HEK293 (cell line): ENCODE data around the gene SNX8.
"Not testable (repeated sequence)": the region's sequence is repeated elsewhere in the genome, so short reads cannot be mapped to it uniquely, and the experiment has no call there.

Experiments used
- CTCF ChIA-PET: fragments of 350-600 bp; formaldehyde crosslinking; extraction: SDS; loops from one replicate; lab custom pipeline; 2021; ENCODE audit warnings: antibody characterized with exemption; lab: Yijun Ruan, JAX
- POLR2A ChIA-PET: fragments of 300-600 bp; formaldehyde crosslinking; extraction: SDS; loops from one replicate; lab custom pipeline; 2020; ENCODE audit warnings: antibody characterized with exemption, inconsistent platforms; lab: Yijun Ruan, JAX
- H3K27ac ChIP-seq: fragments of 200-500 bp; sonication (Bioruptor generic); 2 replicates; pipeline ENCODE4 v1.5.1; 2014; ENCODE audit warnings: low read depth, low read length, control low read depth, inconsistent platforms; ENCODE audit errors: extremely low read depth
- H3K36me3 ChIP-seq, 2 experiments: fragments of 200-500 bp in 1 of 2; sonication (Bioruptor generic) in 1 of 2; 1 replicate in 1 of 2; 2 replicates in 1 of 2; pipeline ENCODE4 v1.5.1; 2014 to 2017; ENCODE audit warnings: inconsistent platforms in 2 of 2, low read length in 2 of 2; ENCODE audit not compliant: control insufficient read depth in 2 of 2, insufficient read depth in 1 of 2
- H3K4me1 ChIP-seq: fragments of 200-500 bp; sonication (Bioruptor generic); 2 replicates; pipeline ENCODE4 v1.5.1; 2014; ENCODE audit warnings: mild to moderate bottlenecking, low read length, inconsistent platforms; ENCODE audit not compliant: control insufficient read depth, insufficient read depth
- H3K4me3 ChIP-seq: 2 replicates; pipeline ENCODE4 v1.5.1; 2011; ENCODE audit warnings: low read depth, mild to moderate bottlenecking, control low read depth, low read length, moderate library complexity
- H3K9me3 ChIP-seq: fragments of 200-500 bp; sonication (Bioruptor generic); 2 replicates; pipeline ENCODE4 v1.5.1; 2014; ENCODE audit warnings: low read depth, low read length, inconsistent platforms; ENCODE audit not compliant: control insufficient read depth, insufficient read depth
- GLI4 ChIP-seq: fragments of 450-650 bp; formaldehyde crosslinking; IDR thresholded peaks from 2 replicates; pipeline ENCODE4 v1.5.1; 2016; ENCODE audit warnings: missing biosample characterization, missing genetic modification characterization
- GLIS1 ChIP-seq: fragments of 450-650 bp; formaldehyde crosslinking; IDR thresholded peaks from 2 replicates; pipeline ENCODE4 v1.5.1; 2016; ENCODE audit warnings: missing biosample characterization, missing genetic modification characterization
- SALL2 ChIP-seq: fragments of 450-650 bp; formaldehyde crosslinking; IDR thresholded peaks from 2 replicates; pipeline ENCODE4 v1.5.0; 2017; ENCODE audit warnings: missing biosample characterization, mild to moderate bottlenecking, missing genetic modification characterization, borderline replicate concordance
- ZNF132 ChIP-seq: fragments of 450-650 bp; formaldehyde crosslinking; IDR thresholded peaks from 2 replicates; pipeline ENCODE4 v1.5.1; 2017; ENCODE audit warnings: missing biosample characterization, missing genetic modification characterization, borderline replicate concordance
- ZNF214 ChIP-seq: fragments of 450-650 bp; formaldehyde crosslinking; IDR thresholded peaks from 2 replicates; pipeline ENCODE4 v1.5.1; 2017; ENCODE audit warnings: missing biosample characterization, mild to moderate bottlenecking, missing genetic modification characterization, borderline replicate concordance
- ZNF223 ChIP-seq: fragments of 450-650 bp; formaldehyde crosslinking; IDR thresholded peaks from 2 replicates; pipeline ENCODE4 v1.5.1; 2016; ENCODE audit warnings: missing biosample characterization, missing genetic modification characterization
- ZNF274 ChIP-seq, 2 experiments: fragments of 200-500 bp in 1 of 2; fragments of 450-650 bp in 1 of 2; sonication (Bioruptor generic) in 1 of 2; formaldehyde crosslinking in 1 of 2; IDR thresholded peaks; 2 replicates each; pipeline versions ENCODE4 v1.5.1 to v1.6.1; 2014 to 2016; ENCODE audit warnings: borderline replicate concordance in 1 of 2, inconsistent platforms in 1 of 2, low read length in 1 of 2, missing biosample characterization in 1 of 2, missing genetic modification characterization in 1 of 2
- ZNF366 ChIP-seq: fragments of 450-650 bp; formaldehyde crosslinking; conservative IDR thresholded peaks from 2 replicates; pipeline ENCODE4 v1.5.1; 2016; ENCODE audit warnings: missing biosample characterization, missing genetic modification characterization
- ZNF394 ChIP-seq: fragments of 450-650 bp; formaldehyde crosslinking; IDR thresholded peaks from 2 replicates; pipeline ENCODE4 v1.5.1; 2016; ENCODE audit warnings: missing biosample characterization, missing genetic modification characterization, mild to moderate bottlenecking, moderate library complexity, borderline replicate concordance
- ZNF621 ChIP-seq: fragments of 450-650 bp; formaldehyde crosslinking; IDR thresholded peaks from 2 replicates; pipeline ENCODE4 v1.5.1; 2017; ENCODE audit warnings: missing biosample characterization, missing genetic modification characterization
- ZNF664 ChIP-seq: fragments of 450-650 bp; formaldehyde crosslinking; IDR thresholded peaks from 2 replicates; pipeline ENCODE4 v1.5.1; 2016; ENCODE audit warnings: missing biosample characterization, missing genetic modification characterization
- ZNF777 ChIP-seq: fragments of 450-650 bp; formaldehyde crosslinking; IDR thresholded peaks from 2 replicates; pipeline ENCODE4 v1.5.1; 2017; ENCODE audit warnings: missing biosample characterization, missing genetic modification characterization, borderline replicate concordance
- ZSCAN16 ChIP-seq: fragments of 450-650 bp; formaldehyde crosslinking; IDR thresholded peaks from 2 replicates; pipeline ENCODE4 v1.5.1; 2016; ENCODE audit warnings: missing biosample characterization, missing genetic modification characterization
- TF ChIP-seq, protein P1 (sequence below): fragments of 450-650 bp; formaldehyde crosslinking; IDR thresholded peaks from 2 replicates; pipeline ENCODE4 v1.5.1; 2016; ENCODE audit warnings: missing biosample characterization, missing genetic modification characterization
- TF ChIP-seq, protein P2 (sequence below): fragments of 450-650 bp; formaldehyde crosslinking; IDR thresholded peaks from 2 replicates; pipeline ENCODE4 v1.5.0; 2017; ENCODE audit warnings: missing biosample characterization, missing genetic modification characterization, borderline replicate concordance

Gene SNX8

DNA sequence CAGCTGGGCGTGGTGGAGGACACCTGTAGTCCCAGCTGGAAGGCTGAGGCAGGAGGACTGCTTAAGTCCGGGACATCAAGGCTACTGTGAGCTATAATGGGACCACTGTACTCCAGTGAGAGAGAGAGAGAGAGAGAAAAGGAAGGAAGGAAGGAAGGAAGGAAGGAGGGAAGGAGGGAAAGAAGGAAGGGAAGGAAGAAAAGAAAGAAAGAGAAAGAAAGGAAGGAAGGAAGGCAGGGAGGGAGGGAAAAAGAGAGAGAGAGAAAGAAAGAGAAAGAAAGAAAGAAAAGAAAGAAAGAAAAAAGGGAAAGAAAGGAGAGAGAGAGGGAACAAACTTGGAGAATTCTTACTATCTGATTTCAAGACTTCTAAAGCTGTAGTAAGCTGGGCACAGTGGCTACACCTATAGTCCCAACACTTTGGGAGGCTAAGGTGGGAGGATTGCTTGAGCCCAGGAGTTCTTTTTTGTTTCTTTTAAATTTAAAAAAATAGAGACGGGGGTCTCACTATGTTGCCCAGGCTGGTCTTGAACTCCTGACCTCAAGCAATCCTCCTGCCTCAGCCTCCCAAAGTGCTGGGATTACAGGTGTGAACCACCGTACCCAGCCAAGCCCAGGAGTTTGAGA is 18.5 kb upstream of the SNX8 start:
- H3K4me1 ChIP-seq, H3K9me3 ChIP-seq, H3K27ac ChIP-seq, POLR2A ChIA-PET, H3K4me3 ChIP-seq, H3K36me3 ChIP-seq: not testable (repeated sequence)
- CTCF ChIA-PET: interaction anchor here (0.5 kb wide), 1 partner anchor 85 kb away, joined by 3 read pairs; no protein-coding TSS in a partner anchor
- peak; percentile 93 for TF ChIP-seq ZNF366 (tag by site-specific recombination)

DNA sequence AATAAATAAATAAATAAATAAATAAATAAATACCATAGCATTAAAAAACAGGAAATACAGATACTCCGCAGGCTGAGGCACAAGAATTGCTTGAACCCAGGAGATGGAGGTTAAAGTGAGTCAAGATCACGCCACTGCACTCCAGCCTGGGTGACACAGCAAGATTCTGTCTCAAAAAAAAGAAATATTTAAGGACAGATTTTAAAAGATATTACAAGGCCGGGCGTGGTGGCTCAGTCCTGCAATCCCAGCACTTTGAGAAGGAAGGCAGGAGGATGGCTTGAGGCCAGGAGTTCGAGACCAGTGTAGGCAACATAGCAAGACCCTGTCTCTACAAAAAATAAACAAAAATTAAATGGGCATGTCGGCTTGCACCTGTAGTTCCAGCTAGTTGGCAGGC is 17.5 kb upstream of the SNX8 start:
- no peak overlapping the region for H3K4me3 ChIP-seq
- ChIA-PET CTCF (interaction anchor here (0.6 to 0.9 kb wide), 3 partner anchors 22 to 76 kb away, joined by 3 to 4 read pairs (median 3); no protein-coding TSS in a partner anchor), POLR2A (no interaction called here)
- no peaks in the 10 kb centered on the region for H3K9me3 ChIP-seq
- H3K36me3 ChIP-seq: no peaks in the 10 kb centered on the region; a peak in 1 of 3 replicates
- H3K4me1 ChIP-seq: no peaks in the 10 kb centered on the region
- no peak overlapping the region for H3K27ac ChIP-seq
- TF ChIP-seq SALL2 (tag by site-specific recombination) (no peak), ZNF394 (peak; percentile 14; the same call in 1 of the 2 replicates), ZNF132 (tag by site-specific recombination) (no peak), ZNF214 (no peak), ZNF664 (tag by site-specific recombination) (no peak), ZNF223 (tag by site-specific recombination) (no peak)
- TF ChIP-seq, protein P1, sequence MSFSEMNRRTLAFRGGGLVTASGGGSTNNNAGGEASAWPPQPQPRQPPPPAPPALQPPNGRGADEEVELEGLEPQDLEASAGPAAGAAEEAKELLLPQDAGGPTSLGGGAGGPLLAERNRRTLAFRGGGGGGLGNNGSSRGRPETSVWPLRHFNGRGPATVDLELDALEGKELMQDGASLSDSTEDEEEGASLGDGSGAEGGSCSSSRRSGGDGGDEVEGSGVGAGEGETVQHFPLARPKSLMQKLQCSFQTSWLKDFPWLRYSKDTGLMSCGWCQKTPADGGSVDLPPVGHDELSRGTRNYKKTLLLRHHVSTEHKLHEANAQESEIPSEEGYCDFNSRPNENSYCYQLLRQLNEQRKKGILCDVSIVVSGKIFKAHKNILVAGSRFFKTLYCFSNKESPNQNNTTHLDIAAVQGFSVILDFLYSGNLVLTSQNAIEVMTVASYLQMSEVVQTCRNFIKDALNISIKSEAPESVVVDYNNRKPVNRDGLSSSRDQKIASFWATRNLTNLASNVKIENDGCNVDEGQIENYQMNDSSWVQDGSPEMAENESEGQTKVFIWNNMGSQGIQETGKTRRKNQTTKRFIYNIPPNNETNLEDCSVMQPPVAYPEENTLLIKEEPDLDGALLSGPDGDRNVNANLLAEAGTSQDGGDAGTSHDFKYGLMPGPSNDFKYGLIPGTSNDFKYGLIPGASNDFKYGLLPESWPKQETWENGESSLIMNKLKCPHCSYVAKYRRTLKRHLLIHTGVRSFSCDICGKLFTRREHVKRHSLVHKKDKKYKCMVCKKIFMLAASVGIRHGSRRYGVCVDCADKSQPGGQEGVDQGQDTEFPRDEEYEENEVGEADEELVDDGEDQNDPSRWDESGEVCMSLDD (tag by site-specific recombination): no peak
- TF ChIP-seq, all 188 proteins: peak for 1

DNA sequence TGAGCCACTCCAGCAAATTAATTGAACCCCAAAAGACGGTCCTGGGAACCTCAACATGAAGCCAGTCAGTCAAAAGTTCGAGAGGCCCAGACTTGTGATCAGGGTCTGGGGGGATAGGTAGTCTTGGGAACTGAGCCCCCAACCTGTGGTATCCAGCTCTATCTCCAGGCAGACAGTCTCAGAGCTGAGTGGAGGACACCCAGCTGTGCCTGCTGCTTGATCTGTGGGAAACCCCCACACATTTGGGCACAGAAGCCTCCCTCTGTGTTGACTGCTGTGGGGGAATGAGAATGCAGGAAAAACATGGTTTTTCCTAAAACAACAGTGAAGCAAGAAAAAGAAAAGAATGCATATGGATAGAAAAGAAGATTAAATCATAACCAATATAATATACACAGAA is 16.3 kb upstream of the SNX8 start:
- Histone ChIP-seq H3K4me3 (no peak overlapping the region), H3K9me3 (no peaks in the 10 kb centered on the region), H3K4me1 (no peaks in the 10 kb centered on the region), H3K36me3 (no peaks in the 10 kb centered on the region; a peak in 1 of 3 replicates), H3K27ac (no peak overlapping the region)
- TF ChIP-seq ZSCAN16 (tag by site-specific recombination) (no peak), ZNF777 (no peak), ZNF621 (tag by site-specific recombination) (no peak), GLIS1 (tag by site-specific recombination) (no peak), GLI4 (tag by site-specific recombination) (no peak), ZNF274 (IDR thresholded peaks at IDR 0.05; ENCODE audit: low read length) (no peak), ZNF274 (tag by site-specific recombination; IDR thresholded peaks at IDR 0.05; ENCODE audit: borderline replicate concordance) (no peak)
- TF ChIP-seq, protein P2, sequence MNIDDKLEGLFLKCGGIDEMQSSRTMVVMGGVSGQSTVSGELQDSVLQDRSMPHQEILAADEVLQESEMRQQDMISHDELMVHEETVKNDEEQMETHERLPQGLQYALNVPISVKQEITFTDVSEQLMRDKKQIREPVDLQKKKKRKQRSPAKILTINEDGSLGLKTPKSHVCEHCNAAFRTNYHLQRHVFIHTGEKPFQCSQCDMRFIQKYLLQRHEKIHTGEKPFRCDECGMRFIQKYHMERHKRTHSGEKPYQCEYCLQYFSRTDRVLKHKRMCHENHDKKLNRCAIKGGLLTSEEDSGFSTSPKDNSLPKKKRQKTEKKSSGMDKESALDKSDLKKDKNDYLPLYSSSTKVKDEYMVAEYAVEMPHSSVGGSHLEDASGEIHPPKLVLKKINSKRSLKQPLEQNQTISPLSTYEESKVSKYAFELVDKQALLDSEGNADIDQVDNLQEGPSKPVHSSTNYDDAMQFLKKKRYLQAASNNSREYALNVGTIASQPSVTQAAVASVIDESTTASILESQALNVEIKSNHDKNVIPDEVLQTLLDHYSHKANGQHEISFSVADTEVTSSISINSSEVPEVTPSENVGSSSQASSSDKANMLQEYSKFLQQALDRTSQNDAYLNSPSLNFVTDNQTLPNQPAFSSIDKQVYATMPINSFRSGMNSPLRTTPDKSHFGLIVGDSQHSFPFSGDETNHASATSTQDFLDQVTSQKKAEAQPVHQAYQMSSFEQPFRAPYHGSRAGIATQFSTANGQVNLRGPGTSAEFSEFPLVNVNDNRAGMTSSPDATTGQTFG (tag by site-specific recombination): no peak
- POLR2A ChIA-PET: no interaction called here
- CTCF ChIA-PET: interaction anchor here (0.6 kb wide), 1 partner anchor 80 kb away, joined by 3 read pairs; no protein-coding TSS in a partner anchor
